Endothelial cell of umbilical vein (primary cell): ENCODE results near the gene DEPDC1. TPM values are rescaled to one million over a fixed set of nuclear protein-coding genes. Genes with fewer than 3 reads are reported as not detected.

Source experiments
- BruUV-seq: library from RNA; stranded (reverse); fragments of 400-500 nt; replicated peaks from 2 replicates; lab custom pipeline; 2021; lab: Mats Ljungman, UMichigan
- CTCF ChIA-PET: fragments of 300-600, 350-600 bp; sonication (Branson Sonifier 250); formaldehyde crosslinking; loops from one replicate; lab custom pipeline; 2021; ENCODE audit warnings: antibody characterized with exemption, inconsistent platforms; lab: Charles Lee
- POLR2A ChIA-PET: fragments of 300-600, 350-600 bp; sonication (Branson Sonifier 250); formaldehyde crosslinking; loops from one replicate; lab custom pipeline; 2021; ENCODE audit warnings: antibody characterized with exemption, inconsistent platforms; lab: Charles Lee
- DNase-seq: peaks from one replicate; pipeline ENCODE4 v3.0.0-alpha.2; 2011; ENCODE audit warnings: low read depth, low spot score
- FAIRE-seq: peaks from 2 replicates; lab custom pipeline; 2011; peaks lifted over from hg19 to GRCh38; lab: Jason Lieb, UNC
- H2AFZ ChIP-seq: 2 replicates; pipeline ENCODE4 v1.6.0; 2012; ENCODE audit warnings: low read depth, low read length, control low read depth, inconsistent platforms
- H3K27ac ChIP-seq: 2 replicates; pipeline ENCODE4 v1.5.1; 2011; ENCODE audit warnings: low read depth, mild to moderate bottlenecking, control low read depth, low read length, moderate library complexity; ENCODE audit not compliant: insufficient read depth
- H3K27me3 ChIP-seq, 2 experiments: 2 replicates each; pipeline versions ENCODE4 v1.6.0 to v1.6.1; 2011; ENCODE audit warnings: low read length in 2 of 2, mixed read lengths in 1 of 2; ENCODE audit not compliant: control insufficient read depth in 2 of 2, insufficient read depth in 2 of 2
- H3K36me3 ChIP-seq, 2 experiments: 2 replicates in 1 of 2; 3 replicates in 1 of 2; pipeline ENCODE4 v1.5.1; 2011; ENCODE audit warnings: low read length in 2 of 2, mild to moderate bottlenecking in 1 of 2, moderate library complexity in 1 of 2; ENCODE audit not compliant: control insufficient read depth in 2 of 2, insufficient read depth in 2 of 2; ENCODE audit errors: extremely low read depth in 1 of 2
- H3K4me1 ChIP-seq: 3 replicates; pipeline ENCODE4 v1.5.1; 2011; ENCODE audit warnings: mild to moderate bottlenecking, low read length; ENCODE audit not compliant: control insufficient read depth, insufficient read depth; ENCODE audit errors: extremely low read depth
- H3K4me2 ChIP-seq: 2 replicates; pipeline ENCODE4 v1.6.1; 2011; ENCODE audit warnings: low read length, control low read depth, mixed read lengths; ENCODE audit not compliant: insufficient read depth
- H3K4me3 ChIP-seq, 3 experiments: fragments of 200-600 bp in 1 of 3; sonication (generic), shearing (Covaris generic) in 1 of 3; replicated peaks in 1 of 3; 2 replicates each; pipeline ENCODE4 v1.5.1; 2011 to 2016; ENCODE audit warnings: control low read depth in 3 of 3, low read length in 3 of 3, mild to moderate bottlenecking in 2 of 3, inconsistent platforms in 1 of 3, low read depth in 1 of 3, moderate library complexity in 1 of 3; ENCODE audit not compliant: insufficient read depth in 1 of 3
- H3K79me2 ChIP-seq: 2 replicates; pipeline ENCODE4 v1.6.0; 2012; ENCODE audit warnings: low read length, inconsistent platforms; ENCODE audit not compliant: control insufficient read depth, insufficient read depth
- H3K9ac ChIP-seq: replicated peaks from 2 replicates; pipeline ENCODE3; 2011; ENCODE audit warnings: low read length, control low read depth; ENCODE audit not compliant: insufficient read depth; ENCODE audit errors: extremely low read depth
- H3K9me1 ChIP-seq: replicated peaks from 3 replicates; pipeline ENCODE4 v1.6.0; 2011; ENCODE audit warnings: mild to moderate bottlenecking, low read length; ENCODE audit not compliant: control insufficient read depth, insufficient read depth; ENCODE audit errors: extremely low read depth
- H3K9me3 ChIP-seq: replicated peaks from 2 replicates; pipeline ENCODE4 v1.5.1; 2012; ENCODE audit warnings: low read length, inconsistent platforms; ENCODE audit not compliant: control insufficient read depth, insufficient read depth
- H4K20me1 ChIP-seq: replicated peaks from 2 replicates; pipeline ENCODE3; 2011; ENCODE audit warnings: mild to moderate bottlenecking, low read length; ENCODE audit not compliant: control insufficient read depth, insufficient read depth; ENCODE audit errors: extremely low read depth
- CTCF ChIP-seq, 2 donors: IDR thresholded peaks; 1 replicate in 1 of 2; 2 replicates in 1 of 2; pipeline ENCODE4 v1.5.1; 2011; ENCODE audit warnings: low read length in 2 of 2, mild to moderate bottlenecking in 2 of 2, moderate library complexity in 2 of 2, control low read depth in 1 of 2, inconsistent platforms in 1 of 2, low read depth in 1 of 2; ENCODE audit not compliant: insufficient read depth in 1 of 2; ENCODE audit errors: extremely low read depth in 1 of 2
- EZH2 ChIP-seq: IDR thresholded peaks from 2 replicates; pipeline ENCODE4 v1.6.1; 2012; ENCODE audit warnings: borderline replicate concordance, low read depth, mild to moderate bottlenecking, moderate library complexity, low read length, inconsistent platforms; ENCODE audit not compliant: severe bottlenecking
- MAX ChIP-seq: IDR thresholded peaks from 2 replicates; pipeline ENCODE4 v1.6.1; 2011; ENCODE audit not compliant: insufficient read depth, insufficient read length
- POLR2A ChIP-seq: IDR thresholded peaks from 2 replicates; pipeline ENCODE4 v1.6.1; 2012; ENCODE audit warnings: low read depth, mild to moderate bottlenecking, control low read depth, low read length
- dilution Hi-C: fragments of 300-500 bp; cut with MboI; formaldehyde crosslinking; loops from one replicate; pipeline ENCODE4 v1.15.0; 2019; ENCODE audit warnings: low sequenced_read_pairs; ENCODE audit not compliant: extremely low pct_ligation_motif_present
- intact Hi-C: fragments of 100-400 bp; cut with micrococcal nuclease; formaldehyde crosslinking; loops from one replicate; pipeline ENCODE4 v1.10.0; 2022
- polyA plus RNA-seq, 4 experiments: library from polyadenylated mRNA; depleted of rRNA in 3 of 4; stranded (reverse) in 3 of 4; unstranded in 1 of 4; fragments of >200 nt; gene quantifications; 2 replicates each; pipeline versions ENCODE4 v1.2.1 to v1.2.3, GENCODE V29; 2011 to 2012; ENCODE audit warnings: missing spikeins in 1 of 4
- total RNA-seq: library from RNA; stranded (reverse); gene quantifications from 2 replicates; pipeline ENCODE4 v1.2.3, GENCODE V29; 2021

The DEPDC1 gene
- total and polyA plus RNA-seq, 2 donors (not counting 3 experiments of a cell fraction or from before 2014, with no cell fraction given) = 5.5 to 30.4 TPM

- Histone ChIP-seq H4K20me1 (no peaks in the 10 kb centered on the region), H2AFZ (no peak overlapping the region), H3K9me1 (no peaks in the 10 kb centered on the region), H3K4me2 (no peak overlapping the region), H3K4me1 (no peaks in the 10 kb centered on the region), H3K36me3 (no peaks in the 10 kb centered on the region), H3K79me2 (no peaks in the 10 kb centered on the region), H3K9me3 (no peaks in the 10 kb centered on the region), H3K27me3 (no peaks in the 10 kb centered on the region), H3K9ac (no peak overlapping the region), H3K27ac (no peak overlapping the region), H3K4me3 (no peak overlapping the region)
- FAIRE-seq (no peak), DNase-seq (peak; percentile 50)
- dilution Hi-C loops (no loop called here), intact Hi-C loops (loop anchor here (1.0 kb wide), 3 partner anchors 120 to 1267 kb away; no protein-coding TSS in a partner anchor)
- BruUV-seq = no TSS peak
- CTCF ChIA-PET = interaction anchor here (0.7 to 7.9 kb wide), 26 partner anchors 9 to 1673 kb away, joined by 3 to 111 read pairs (median 4); partner anchors contain the start of gene DEPDC1
- POLR2A ChIA-PET = no interaction called here
- TF ChIP-seq POLR2A = no peak
- no peak for TF ChIP-seq MAX
- peak; percentile 52 to 58 for TF ChIP-seq CTCF (IDR thresholded peaks at IDR 0.05; ENCODE audit: extremely low read depth in 1 of 2, insufficient read depth in 1 of 2, low read depth in 1 of 2, low read length in 2 of 2)
Observed at GRCh38 chr1:68470388-68470970, 26.4 kb downstream of the DEPDC1 start.

- no peaks in the 10 kb centered on the region for H3K4me1 ChIP-seq
- no peak overlapping the region for H3K4me3 ChIP-seq
- no peak overlapping the region for H3K9ac ChIP-seq
- no TSS peak for BruUV-seq
- no peak overlapping the region for H3K27ac ChIP-seq
- H3K4me2 ChIP-seq = no peak overlapping the region
- ChIA-PET POLR2A (no interaction called here), CTCF (no interaction called here)
- H3K9me1 ChIP-seq = no peaks in the 10 kb centered on the region
- H3K36me3 ChIP-seq = no peaks in the 10 kb centered on the region
- dilution Hi-C loops = no loop called here
- H3K79me2 ChIP-seq = no peaks in the 10 kb centered on the region
- no peaks in the 10 kb centered on the region for H3K27me3 ChIP-seq
- no peak for FAIRE-seq
- no peak for TF ChIP-seq EZH2
- no peaks in the 10 kb centered on the region for H4K20me1 ChIP-seq
- intact Hi-C loops = no loop called here
- H3K9me3 ChIP-seq = no peaks in the 10 kb centered on the region
- no peak for DNase-seq
- H2AFZ ChIP-seq = no peak overlapping the region
Observed at GRCh38 chr1:68464891-68465290, 32.0 kb downstream of the DEPDC1 start.
